ENCODE measurements around the gene ZNF585A. TPM values are rescaled to one million over a fixed set of nuclear protein-coding genes. Genes with fewer than 3 reads are reported as not detected.

Gene ZNF585A
- total RNA-seq, 4 donors from 2014 or later, result 5.7 to 8.4 (median 6.3) TPM

- H3K27ac ChIP-seq, result no peak overlapping the region
- H3K27me3 ChIP-seq, result no peaks in the 10 kb centered on the region
- no peak for DNase-seq (ENCODE audit: low spot score in 2 of 2)
- no peak overlapping the region for H3K4me3 ChIP-seq
- TF ChIP-seq CTCF (IDR thresholded peaks at IDR 0.05) (no peak), EP300 (IDR thresholded peaks at IDR 0.05) (no peak), POLR2A (IDR thresholded peaks at IDR 0.05) (no peak)
- H3K4me1 ChIP-seq, result no peaks in the 10 kb centered on the region
- peaks cover 10 to 100% (median 55%) of the 10 kb centered on the region in 3 donors for H3K36me3 ChIP-seq
- WGBS, 2 donors, result 94 to 100% methylated on average over 1 of the region's 1 CpG
- H3K9me3 ChIP-seq, result peaks cover 0 to 100% (median 45%) of the 10 kb centered on the region in 4 donors
Measured at GRCh38 chr19:37095859-37096258, 76.6 kb downstream of the ZNF585A start.

Other genes with a start within 250 kb of the ZNF585A start
- gene ZNF420, start 94.3 kb downstream of the ZNF585A start, total RNA-seq, result 10 to 100 TPM in 2 of 4 donors, 1 to 10 TPM in 2; 8.7 to 13.5 (median 10.5) TPM
- gene ZNF585B, start 37.8 kb upstream of the ZNF585A start, total RNA-seq, result 10 to 100 TPM in 3 of 4 donors, 1 to 10 TPM in 1; 5.1 to 19.7 (median 13.6) TPM
- 10 to 100 TPM in 2 of 4 donors, 1 to 10 TPM in 2; 7.5 to 14.3 (median 10.0) TPM for gene ZNF383, start 45.5 kb upstream of the ZNF585A start, total RNA-seq
- gene ZNF527, start 198.4 kb upstream of the ZNF585A start, total RNA-seq, result 10 to 100 TPM in 1 of 4 donors, 1 to 10 TPM in 3; 6.3 to 13.5 (median 9.0) TPM